ENCODE results near the gene KIRREL3. TPM values are rescaled to one million over a fixed set of nuclear protein-coding genes. Genes with fewer than 3 reads are reported as not detected.

KIRREL3 gene
- polyA plus RNA-seq, 2 of the 4 experiments (the other 2 are of a cell fraction), result 3.0 to 11.0 TPM

GRCh38 chr11:126602993-126603392 lies 397.6 kb downstream of the KIRREL3 start:
- H3K9me3 ChIP-seq, result no peaks in the 10 kb centered on the region
- H3K4me1 ChIP-seq, result 0 out of 3 replicates have a peak, but pooled peaks cover 4% of the 10 kb centered on the region
- POLR2A ChIA-PET, result no interaction called here
- no peak for TF ChIP-seq TFCP2L1 (CRISPR knock-in tag; IDR thresholded peaks at IDR 0.05)
- no peak for TF ChIP-seq CBX8 (IDR thresholded peaks at IDR 0.05)
- no peak for TF ChIP-seq EHF (CRISPR knock-in tag; IDR thresholded peaks at IDR 0.05)
- TF ChIP-seq HEYL (CRISPR knock-in tag; IDR thresholded peaks at IDR 0.05), result no peak
- TF ChIP-seq USF2 (IDR thresholded peaks at IDR 0.05), result no peak
- TF ChIP-seq E2F6 (IDR thresholded peaks at IDR 0.05; ENCODE audit: borderline replicate concordance, low read depth), result no peak
- TF ChIP-seq KDM1A (IDR thresholded peaks at IDR 0.05; ENCODE audit: low read depth), result no peak
- CTCF ChIA-PET, result interaction anchor here (1.3 to 2.2 kb wide), 4 partner anchors 9 to 469 kb away, joined by 3 to 8 read pairs (median 4); no protein-coding TSS in a partner anchor
- H3K4me3 ChIP-seq, result no peak overlapping the region
- DNase-seq (ENCODE audit: low read depth in 1 of 2, low spot score in 1 of 2), result no peak
- WGBS (ENCODE audit: missing lambda C conversion rate), result 42% methylated on average over 5 of the region's 6 CpGs
- no peak overlapping the region for H3K4me2 ChIP-seq
- no peak for ATAC-seq
- no peak for FAIRE-seq
- H3K27ac ChIP-seq, result no peak overlapping the region

DNA sequence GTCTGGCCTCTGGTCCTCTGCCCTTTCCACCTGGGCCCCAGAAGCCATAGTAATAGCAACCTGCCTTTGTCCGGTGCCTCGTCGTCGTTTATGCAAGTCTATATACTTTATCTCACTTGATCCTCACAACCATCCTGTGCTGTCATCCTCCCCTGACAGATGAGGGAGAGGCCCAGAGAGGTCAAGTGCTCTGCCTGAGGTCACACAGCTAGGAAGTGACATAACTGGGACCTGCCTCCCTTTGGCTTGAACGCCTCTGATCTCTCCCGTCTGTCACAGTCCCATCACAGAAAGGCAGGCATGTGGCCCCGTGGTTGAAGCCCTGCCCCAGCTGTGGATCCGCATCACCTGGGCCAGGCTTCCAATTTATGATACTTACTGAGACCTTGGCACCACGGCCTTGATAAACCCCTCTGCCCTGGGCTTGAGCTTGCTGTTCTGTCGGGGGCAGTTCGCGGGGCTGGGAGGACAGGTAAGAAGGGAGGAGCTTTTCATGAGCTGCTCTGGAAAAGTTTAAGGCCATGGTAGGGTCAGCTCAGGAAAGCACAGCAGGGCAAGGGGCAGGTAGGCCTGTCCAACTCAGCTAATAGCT lies 398.1 kb downstream of the KIRREL3 start:
- H3K4me3 ChIP-seq, result no peak overlapping the region
- no peaks in the 10 kb centered on the region for H3K9me3 ChIP-seq
- H3K4me1 ChIP-seq, result 0 out of 3 replicates have a peak, but pooled peaks cover under 1% of the 10 kb centered on the region
- ATAC-seq (no peak), DNase-seq (ENCODE audit: low read depth in 1 of 2, low spot score in 1 of 2) (no peak), FAIRE-seq (no peak)
- TF ChIP-seq RARB (CRISPR knock-in tag; IDR thresholded peaks at IDR 0.05) (no peak), CHD2 (IDR thresholded peaks at IDR 0.05; ENCODE audit: low read length, partially characterized antibody) (no peak), CHD4 (IDR thresholded peaks at IDR 0.05; ENCODE audit: borderline replicate concordance) (no peak), HDAC2 (IDR thresholded peaks at IDR 0.05) (no peak), HOXA7 (CRISPR knock-in tag; IDR thresholded peaks at IDR 0.05) (no peak), EHMT2 (IDR thresholded peaks at IDR 0.05; ENCODE audit: low read depth) (no peak), NR3C1 (IDR thresholded peaks at IDR 0.05) (no peak), BHLHE40 (IDR thresholded peaks at IDR 0.05; ENCODE audit: low read depth, low read length) (no peak), CTCF (IDR thresholded peaks at IDR 0.05) (no peak), E2F6 (IDR thresholded peaks at IDR 0.05; ENCODE audit: borderline replicate concordance, low read depth) (no peak)
- TF ChIP-seq, protein P1, sequence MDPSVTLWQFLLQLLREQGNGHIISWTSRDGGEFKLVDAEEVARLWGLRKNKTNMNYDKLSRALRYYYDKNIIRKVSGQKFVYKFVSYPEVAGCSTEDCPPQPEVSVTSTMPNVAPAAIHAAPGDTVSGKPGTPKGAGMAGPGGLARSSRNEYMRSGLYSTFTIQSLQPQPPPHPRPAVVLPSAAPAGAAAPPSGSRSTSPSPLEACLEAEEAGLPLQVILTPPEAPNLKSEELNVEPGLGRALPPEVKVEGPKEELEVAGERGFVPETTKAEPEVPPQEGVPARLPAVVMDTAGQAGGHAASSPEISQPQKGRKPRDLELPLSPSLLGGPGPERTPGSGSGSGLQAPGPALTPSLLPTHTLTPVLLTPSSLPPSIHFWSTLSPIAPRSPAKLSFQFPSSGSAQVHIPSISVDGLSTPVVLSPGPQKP (IDR thresholded peaks at IDR 0.05; ENCODE audit: low read depth, low read length), result no peak
- no peak overlapping the region for H3K4me2 ChIP-seq
- ChIA-PET POLR2A (no interaction called here), CTCF (interaction anchor here (1.3 to 2.2 kb wide), 4 partner anchors 8 to 470 kb away, joined by 3 to 8 read pairs (median 4); no protein-coding TSS in a partner anchor)
- no peak overlapping the region for H3K27ac ChIP-seq
- WGBS (ENCODE audit: missing lambda C conversion rate), result 85% methylated on average over 10 of the region's 12 CpGs

All from A549 (cell line).